Measurements from ENCODE around the gene FMO3. TPM values are rescaled to one million over a fixed set of nuclear protein-coding genes. Genes with fewer than 3 reads are reported as not detected.

FMO3 gene
- total RNA-seq = 0.37 and 0.57 TPM in 2 replicates

GRCh38 chr1:171090604-171091003 lies at the start of gene FMO3:
FMO3 (plus strand) TSS chr1:171090905; CDS start chr1:171092659, 1,754 bp downstream.

Other genes with a start within 250 kb of the FMO3 start
- 0.09 TPM in 1 of 2 replicates, not detected in the other for gene MROH9, start 155.4 kb upstream of the FMO3 start, total RNA-seq
- 0.28 and 1.9 TPM in 2 replicates for gene FMO2, start 94.4 kb downstream of the FMO3 start, total RNA-seq
- gene FMO1, start 157.6 kb downstream of the FMO3 start, total RNA-seq = 0.14 and 0.37 TPM in 2 replicates
- 1.7 and 2.5 TPM in 2 replicates for gene FMO4, start 223.3 kb downstream of the FMO3 start, total RNA-seq

Data from smooth muscle cell of bladder (primary cell).